NOMO-1 treated with dmso at 0.1 percent for 144 hours (cell line): ENCODE data around the gene CDH15.

Experiments used
- DNase-seq: peaks from one replicate; lab custom pipeline; 2025; ENCODE audit not compliant: unreplicated experiment; lab: John Stamatoyannopoulos, UW

CDH15 gene

GRCh38 chr16:89140401-89140800, 31.1 kb upstream of the CDH15 start:
- no peak for DNase-seq

GRCh38 chr16:89140981-89141883, 30.3 kb upstream of the CDH15 start:
- DNase-seq, result no peak

- DNase-seq, result no peak
Measured at GRCh38 chr16:89141884-89142267, 29.7 kb upstream of the CDH15 start.

GRCh38 chr16:89142474-89143195, 28.9 kb upstream of the CDH15 start:
- no peak for DNase-seq

- DNase-seq, result no peak
Measured at GRCh38 chr16:89143201-89143741, 28.3 kb upstream of the CDH15 start.

- DNase-seq, result no peak
Measured at GRCh38 chr16:89143911-89144675, 27.5 kb upstream of the CDH15 start.

- DNase-seq, result no peak
Measured at GRCh38 chr16:89144681-89145080, 26.9 kb upstream of the CDH15 start.

GRCh38 chr16:89145406-89146161, 26.0 kb upstream of the CDH15 start:
- no peak for DNase-seq

- DNase-seq, result no peak
Measured at GRCh38 chr16:89146211-89147005, 25.1 kb upstream of the CDH15 start.

GRCh38 chr16:89147085-89147817, 24.3 kb upstream of the CDH15 start:
- DNase-seq, result no peak

GRCh38 chr16:89149386-89149785, 22.2 kb upstream of the CDH15 start:
- no peak for DNase-seq

GRCh38 chr16:89150090-89150835, 21.3 kb upstream of the CDH15 start:
- DNase-seq, result no peak

- no peak for DNase-seq
Measured at GRCh38 chr16:89150981-89151380, 20.6 kb upstream of the CDH15 start.

GRCh38 chr16:89152831-89153700, 18.5 kb upstream of the CDH15 start:
- peak; percentile 69 for DNase-seq

- DNase-seq, result no peak
Measured at GRCh38 chr16:89153848-89154271, 17.7 kb upstream of the CDH15 start.

GRCh38 chr16:89154390-89155183, 17.0 kb upstream of the CDH15 start:
- DNase-seq, result no peak
